CD14-positive monocyte (primary cell): ENCODE results near the gene PNMA8B. TPM values are rescaled to one million over a fixed set of nuclear protein-coding genes. Genes with fewer than 3 reads are reported as not detected.

Experiments used
- DNase-seq, 3 donors: peaks; one replicate each; pipeline ENCODE4 v3.0.0-alpha.2; 2011 to 2022
- H2AFZ ChIP-seq: 2 replicates; pipeline ENCODE4 v1.6.0; 2012; ENCODE audit warnings: mild to moderate bottlenecking, low read depth, low read length, inconsistent platforms; ENCODE audit not compliant: insufficient read depth, poor library complexity, severe bottlenecking
- H3K27ac ChIP-seq, 2 donors: 1 replicate in 1 of 2; 2 replicates in 1 of 2; pipeline ENCODE4 v1.5.1; 2012 to 2013; ENCODE audit warnings: low read length in 2 of 2, control low read depth in 1 of 2, inconsistent platforms in 1 of 2, low read depth in 1 of 2, mild to moderate bottlenecking in 1 of 2
- H3K27me3 ChIP-seq, 2 donors: one replicate each; pipeline versions ENCODE4 v1.6.0 to v1.6.1; 2011 to 2013; ENCODE audit warnings: low read length in 2 of 2; ENCODE audit not compliant: control insufficient read depth in 2 of 2, insufficient read depth in 2 of 2
- H3K36me3 ChIP-seq, 2 donors: replicated peaks in 1 of 2; 1 replicate in 1 of 2; 2 replicates in 1 of 2; pipeline versions ENCODE4 v1.5.1 to v1.6.1; 2012 to 2013; ENCODE audit warnings: low read length in 2 of 2, control low read depth in 1 of 2, inconsistent platforms in 1 of 2, mild to moderate bottlenecking in 1 of 2; ENCODE audit not compliant: insufficient read depth in 2 of 2, control insufficient read depth in 1 of 2
- H3K4me1 ChIP-seq, 2 donors: 1 replicate in 1 of 2; 2 replicates in 1 of 2; pipeline versions ENCODE4 v1.5.1 to v1.6.1; 2012 to 2013; ENCODE audit warnings: low read length in 2 of 2, control low read depth in 1 of 2, inconsistent platforms in 1 of 2, mild to moderate bottlenecking in 1 of 2, moderate library complexity in 1 of 2; ENCODE audit not compliant: insufficient read depth in 2 of 2, control insufficient read depth in 1 of 2
- H3K4me2 ChIP-seq: replicated peaks from 2 replicates; pipeline ENCODE3; 2012; ENCODE audit warnings: low read length, moderate library complexity, mild to moderate bottlenecking; ENCODE audit not compliant: poor library complexity, severe bottlenecking; ENCODE audit errors: extremely low read depth
- H3K4me3 ChIP-seq, 3 experiments: fragments of 200-600 bp in 1 of 3; sonication (generic) in 1 of 3; replicated peaks in 1 of 3; 1 replicate in 2 of 3; 2 replicates in 1 of 3; pipeline ENCODE4 v1.5.1; 2011 to 2013; ENCODE audit warnings: low read length in 3 of 3, mild to moderate bottlenecking in 3 of 3, control low read depth in 2 of 3, low read depth in 2 of 3, inconsistent platforms in 1 of 3, moderate library complexity in 1 of 3
- H3K79me2 ChIP-seq: 2 replicates; pipeline ENCODE4 v1.6.0; 2012; ENCODE audit warnings: mild to moderate bottlenecking, control low read depth, inconsistent platforms, low read length, moderate library complexity; ENCODE audit not compliant: insufficient read depth
- H3K9ac ChIP-seq: 2 replicates; pipeline ENCODE4 v1.6.0; 2017; ENCODE audit warnings: low read length, mild to moderate bottlenecking; ENCODE audit not compliant: insufficient read depth, poor library complexity, severe bottlenecking
- H3K9me3 ChIP-seq, 2 donors: replicated peaks in 1 of 2; 1 replicate in 1 of 2; 2 replicates in 1 of 2; pipeline versions ENCODE4 v1.5.1 to v1.6.1; 2012 to 2013; ENCODE audit warnings: low read length in 2 of 2, control low read depth in 1 of 2; ENCODE audit not compliant: control insufficient read depth in 1 of 2, insufficient read depth in 1 of 2
- H4K20me1 ChIP-seq: 2 replicates; pipeline ENCODE4 v1.6.0; 2012; ENCODE audit warnings: mild to moderate bottlenecking, low read length, control low read depth, moderate library complexity; ENCODE audit not compliant: insufficient read depth
- H3K27ac Mint-ChIP-seq, 7 donors: one replicate each; pipeline ENCODE4 v1.8.0; 2020; ENCODE audit warnings: mild to moderate bottlenecking in 7 of 7, mixed read lengths in 7 of 7, moderate library complexity in 6 of 7, inconsistent platforms in 2 of 7
- H3K27me3 Mint-ChIP-seq, 3 donors: one replicate each; pipeline ENCODE4 v1.8.0; 2021 to 2022; ENCODE audit warnings: low read depth in 3 of 3, mild to moderate bottlenecking in 3 of 3, mixed read lengths in 3 of 3, moderate library complexity in 3 of 3, inconsistent platforms in 1 of 3
- H3K36me3 Mint-ChIP-seq, 2 donors: one replicate each; pipeline ENCODE4 v1.8.0; 2020; ENCODE audit warnings: mixed read lengths in 2 of 2, inconsistent platforms in 1 of 2, mild to moderate bottlenecking in 1 of 2
- H3K4me1 Mint-ChIP-seq: one replicate; pipeline ENCODE4 v1.8.0; 2020; ENCODE audit warnings: mild to moderate bottlenecking, mixed read lengths
- H3K4me3 Mint-ChIP-seq, 2 donors: one replicate each; pipeline ENCODE4 v1.8.0; 2020; ENCODE audit warnings: mild to moderate bottlenecking in 2 of 2, mixed read lengths in 2 of 2, moderate library complexity in 1 of 2
- H3K9me3 Mint-ChIP-seq, 7 donors: one replicate each; pipeline ENCODE4 v1.8.0; 2020 to 2022; ENCODE audit warnings: mixed read lengths in 7 of 7, mild to moderate bottlenecking in 6 of 7, moderate library complexity in 6 of 7, inconsistent platforms in 2 of 7
- CTCF ChIP-seq: fragments of 200-600 bp; IDR thresholded peaks from one replicate; pipeline ENCODE4 v1.8.0; 2022; ENCODE audit warnings: antibody characterized with exemption, mild to moderate bottlenecking
- WGBS: methylation state at CpG from one replicate; pipeline ENCODE4 v1.1.5; 2013; ENCODE audit warnings: missing lambda C conversion rate; ENCODE audit not compliant: insufficient coverage; 5-methylcytosine and 5-hydroxymethylcytosine counted together
- intact Hi-C, 2 donors: fragments of 100-400 bp; cut with micrococcal nuclease; formaldehyde crosslinking; loops; one replicate each; pipeline versions ENCODE4 v1.15.0 to v1.15.1; 2023
- polyA plus RNA-seq, 3 donors: library from polyadenylated mRNA; depleted of rRNA in 1 of 3; unstranded in 2 of 3; stranded (reverse) in 1 of 3; fragments of 300-500 nt in 2 of 3; fragments of >200 nt in 1 of 3; fragmentation: Illumina TruSeq in 2 of 3; gene quantifications; 1 replicate in 2 of 3; 2 replicates in 1 of 3; pipeline ENCODE4 v1.2.3, GENCODE V29; 2012 to 2021

The PNMA8B gene
- polyA plus RNA-seq, 3 donors: 0.07 to 0.16 TPM; not detected in 1

- Histone ChIP-seq H3K27me3 (peaks cover 0 to 4% of the 10 kb centered on the region in 2 donors), H3K4me2 (no peak overlapping the region), H3K4me3 (no peak overlapping the region), H4K20me1 (no peaks in the 10 kb centered on the region), H3K9ac (no peak overlapping the region), H3K9me3 (no peaks in the 10 kb centered on the region), H2AFZ (no peak overlapping the region), H3K27ac (no peak overlapping the region), H3K4me1 (no peaks in the 10 kb centered on the region), H3K79me2 (no peaks in the 10 kb centered on the region), H3K36me3 (no peaks in the 10 kb centered on the region)
- H3K4me3 Mint-ChIP-seq: no peak overlapping the region
- no peaks in the 10 kb centered on the region for H3K36me3 Mint-ChIP-seq
- H3K9me3 Mint-ChIP-seq: peaks cover 0 to 4% (median 0%) of the 10 kb centered on the region in 7 donors
- H3K4me1 Mint-ChIP-seq: no peaks in the 10 kb centered on the region
- H3K27ac Mint-ChIP-seq: no peak overlapping the region
- no CpG with 5 or more reads among the region's 5 CpGs for WGBS
- no peak for DNase-seq
- no peak for TF ChIP-seq CTCF
- intact Hi-C loops: no loop called here
- peaks cover 10 to 39% (median 26%) of the 10 kb centered on the region in 3 donors for H3K27me3 Mint-ChIP-seq
Observed at GRCh38 chr19:46456930-46457329, 38.7 kb downstream of the PNMA8B start.

- Histone ChIP-seq H3K27ac (no peak overlapping the region), H3K9ac (no peak overlapping the region), H3K4me1 (no peaks in the 10 kb centered on the region), H4K20me1 (no peaks in the 10 kb centered on the region), H3K4me3 (no peak overlapping the region), H3K4me2 (no peak overlapping the region), H3K27me3 (peaks cover 0 to 7% of the 10 kb centered on the region in 2 donors), H3K79me2 (no peaks in the 10 kb centered on the region), H3K36me3 (no peaks in the 10 kb centered on the region), H3K9me3 (peaks cover 0 to 3% of the 10 kb centered on the region in 2 donors), H2AFZ (no peak overlapping the region)
- TF ChIP-seq CTCF: no peak
- H3K27me3 Mint-ChIP-seq: peaks cover 12 to 32% (median 18%) of the 10 kb centered on the region in 3 donors
- WGBS: no CpG with 5 or more reads among the region's 3 CpGs
- intact Hi-C loops: no loop called here
- no peak for DNase-seq
- peaks cover 0 to 9% (median 8%) of the 10 kb centered on the region in 7 donors for H3K9me3 Mint-ChIP-seq
- no peaks in the 10 kb centered on the region for H3K36me3 Mint-ChIP-seq
- H3K4me1 Mint-ChIP-seq: no peaks in the 10 kb centered on the region
- no peak overlapping the region for H3K27ac Mint-ChIP-seq
- no peak overlapping the region for H3K4me3 Mint-ChIP-seq
Observed at GRCh38 chr19:46454244-46454643, 41.4 kb downstream of the PNMA8B start.
